IPS-18a (cell line): ENCODE measurements around the gene IPO7.
"Not testable (repeated sequence)": the region's sequence is repeated elsewhere in the genome, so short reads cannot be mapped to it uniquely, and the experiment has no call there.

Experiments used
- H3K27ac ChIP-seq: one replicate; pipeline ENCODE4 v1.5.1; 2013; ENCODE audit warnings: low read length
- H3K27me3 ChIP-seq: one replicate; pipeline ENCODE4 v1.6.1; 2013; ENCODE audit warnings: mild to moderate bottlenecking, low read length; ENCODE audit not compliant: control insufficient read depth, insufficient read depth
- H3K36me3 ChIP-seq: one replicate; pipeline ENCODE4 v1.6.1; 2013; ENCODE audit warnings: low read depth, low read length; ENCODE audit not compliant: control insufficient read depth
- H3K4me1 ChIP-seq: one replicate; pipeline ENCODE4 v1.6.1; 2013; ENCODE audit warnings: low read depth, low read length; ENCODE audit not compliant: control insufficient read depth
- H3K4me3 ChIP-seq: one replicate; pipeline ENCODE4 v1.5.1; 2013; ENCODE audit warnings: low read length
- H3K9ac ChIP-seq: one replicate; pipeline ENCODE4 v1.6.1; 2013; ENCODE audit warnings: mild to moderate bottlenecking, low read length, moderate library complexity
- H3K9me3 ChIP-seq: one replicate; pipeline ENCODE4 v1.6.1; 2013; ENCODE audit warnings: low read depth, low read length; ENCODE audit not compliant: control insufficient read depth

Gene IPO7

GRCh38 chr11:9428706-9429105 lies 44.3 kb downstream of the IPO7 start:
- H3K4me3 ChIP-seq: no peak overlapping the region
- no peak overlapping the region for H3K9ac ChIP-seq
- H3K27ac ChIP-seq: no peak overlapping the region
- H3K4me1 ChIP-seq: no peaks in the 10 kb centered on the region
- no peaks in the 10 kb centered on the region for H3K27me3 ChIP-seq
- H3K9me3 ChIP-seq: no peaks in the 10 kb centered on the region
- H3K36me3 ChIP-seq: peaks cover 98% of the 10 kb centered on the region

GRCh38 chr11:9438611-9439010 lies 54.2 kb downstream of the IPO7 start:
- Histone ChIP-seq H3K27me3 (no peaks in the 10 kb centered on the region), H3K27ac (no peak overlapping the region), H3K4me1 (no peaks in the 10 kb centered on the region), H3K36me3 (peaks cover 91% of the 10 kb centered on the region), H3K4me3 (no peak overlapping the region), H3K9me3 (no peaks in the 10 kb centered on the region), H3K9ac (no peak overlapping the region)

GRCh38 chr11:9446230-9446629 lies 61.8 kb downstream of the IPO7 start:
- peaks cover 54% of the 10 kb centered on the region for H3K36me3 ChIP-seq

GRCh38 chr11:9448576-9449352 lies 64.3 kb downstream of the IPO7 start:
- Histone ChIP-seq H3K9ac (no peak overlapping the region), H3K4me3 (no peak overlapping the region), H3K4me1 (no peaks in the 10 kb centered on the region), H3K27ac (no peak overlapping the region), H3K27me3 (no peaks in the 10 kb centered on the region), H3K36me3 (peaks cover 32% of the 10 kb centered on the region), H3K9me3 (no peaks in the 10 kb centered on the region)

More at GRCh38 chr11:9446230-9446629, 61.8 kb downstream of the IPO7 start:
- Histone ChIP-seq H3K9ac (no peak overlapping the region), H3K9me3 (no peaks in the 10 kb centered on the region), H3K27me3 (no peaks in the 10 kb centered on the region), H3K4me3 (no peak overlapping the region), H3K4me1 (no peaks in the 10 kb centered on the region), H3K27ac (no peak overlapping the region)

- H3K4me1 ChIP-seq, H3K36me3 ChIP-seq, H3K27ac ChIP-seq, H3K9me3 ChIP-seq, H3K27me3 ChIP-seq, H3K4me3 ChIP-seq, H3K9ac ChIP-seq: not testable (repeated sequence)
Observed at GRCh38 chr11:9452023-9452422, 67.6 kb downstream of the IPO7 start.

GRCh38 chr11:9455722-9456121 lies 71.3 kb downstream of the IPO7 start:
- Histone ChIP-seq H3K36me3 (no peaks in the 10 kb centered on the region), H3K9ac (no peak overlapping the region), H3K4me1 (no peaks in the 10 kb centered on the region), H3K27ac (no peak overlapping the region), H3K9me3 (no peaks in the 10 kb centered on the region), H3K27me3 (no peaks in the 10 kb centered on the region), H3K4me3 (no peak overlapping the region)

GRCh38 chr11:9459667-9460321 lies 75.3 kb downstream of the IPO7 start:
- Histone ChIP-seq H3K36me3 (no peaks in the 10 kb centered on the region), H3K4me1 (peaks cover 3% of the 10 kb centered on the region), H3K4me3 (peak overlapping the region; percentile 99), H3K27ac (peak overlapping the region; percentile 100), H3K9me3 (no peaks in the 10 kb centered on the region), H3K27me3 (no peaks in the 10 kb centered on the region), H3K9ac (peak overlapping the region; percentile 100)

- Histone ChIP-seq H3K4me3 (peak within 1 kb of the TSS; percentile 99), H3K4me1 (peaks cover 3% of the 10 kb centered on the region), H3K36me3 (no peaks in the 10 kb centered on the region), H3K27me3 (no peaks in the 10 kb centered on the region), H3K9ac (peak within 1 kb of the TSS; percentile 100), H3K9me3 (no peaks in the 10 kb centered on the region), H3K27ac (peak within 1 kb of the TSS; percentile 100)
Observed at GRCh38 chr11:9460322-9461062, 76.0 kb downstream of the IPO7 start, which contains the start of gene ZNF143. Gene ZNF143 (plus strand): TSS chr11:9461012. CDS start chr11:9471309, 10,297 bp downstream.

GRCh38 chr11:9461063-9461759 lies 76.8 kb downstream of the IPO7 start:
- peak overlapping the region; percentile 89 for H3K4me3 ChIP-seq
- no peaks in the 10 kb centered on the region for H3K27me3 ChIP-seq
- H3K9ac ChIP-seq: peak overlapping the region; percentile 98
- no peaks in the 10 kb centered on the region for H3K9me3 ChIP-seq
- H3K4me1 ChIP-seq: peaks cover 3% of the 10 kb centered on the region
- H3K27ac ChIP-seq: peak overlapping the region; percentile 71
- no peaks in the 10 kb centered on the region for H3K36me3 ChIP-seq

- Histone ChIP-seq H3K36me3 (no peaks in the 10 kb centered on the region), H3K4me1 (peaks cover 3% of the 10 kb centered on the region), H3K27ac (peak overlapping the region; percentile 71), H3K9ac (peak overlapping the region; percentile 98), H3K4me3 (peak overlapping the region; percentile 89), H3K27me3 (no peaks in the 10 kb centered on the region), H3K9me3 (no peaks in the 10 kb centered on the region)
Observed at GRCh38 chr11:9461760-9462134, 77.3 kb downstream of the IPO7 start.

GRCh38 chr11:9462172-9462799 lies 77.8 kb downstream of the IPO7 start:
- H3K4me1 ChIP-seq: peaks cover 3% of the 10 kb centered on the region
- peak overlapping the region; percentile 98 for H3K9ac ChIP-seq
- H3K4me3 ChIP-seq: peak overlapping the region; percentile 89
- H3K27ac ChIP-seq: no peak overlapping the region
- H3K27me3 ChIP-seq: no peaks in the 10 kb centered on the region
- no peaks in the 10 kb centered on the region for H3K9me3 ChIP-seq
- H3K36me3 ChIP-seq: no peaks in the 10 kb centered on the region
